GM21717 (cell line): Measurements from ENCODE around the gene APOBEC4.
"Not testable (repeated sequence)": the region's sequence is repeated elsewhere in the genome, so short reads cannot be mapped to it uniquely, and the experiment has no call there.

ENCODE experiments used
- ATAC-seq: cut with Tn5 transposase; IDR thresholded peaks from one replicate; pipeline ENCODE4 v1.9.1; 2021; ENCODE audit warnings: mild to moderate bottlenecking, moderate library complexity; ENCODE audit not compliant: unreplicated experiment

APOBEC4 gene, protein sequence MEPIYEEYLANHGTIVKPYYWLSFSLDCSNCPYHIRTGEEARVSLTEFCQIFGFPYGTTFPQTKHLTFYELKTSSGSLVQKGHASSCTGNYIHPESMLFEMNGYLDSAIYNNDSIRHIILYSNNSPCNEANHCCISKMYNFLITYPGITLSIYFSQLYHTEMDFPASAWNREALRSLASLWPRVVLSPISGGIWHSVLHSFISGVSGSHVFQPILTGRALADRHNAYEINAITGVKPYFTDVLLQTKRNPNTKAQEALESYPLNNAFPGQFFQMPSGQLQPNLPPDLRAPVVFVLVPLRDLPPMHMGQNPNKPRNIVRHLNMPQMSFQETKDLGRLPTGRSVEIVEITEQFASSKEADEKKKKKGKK

DNA sequence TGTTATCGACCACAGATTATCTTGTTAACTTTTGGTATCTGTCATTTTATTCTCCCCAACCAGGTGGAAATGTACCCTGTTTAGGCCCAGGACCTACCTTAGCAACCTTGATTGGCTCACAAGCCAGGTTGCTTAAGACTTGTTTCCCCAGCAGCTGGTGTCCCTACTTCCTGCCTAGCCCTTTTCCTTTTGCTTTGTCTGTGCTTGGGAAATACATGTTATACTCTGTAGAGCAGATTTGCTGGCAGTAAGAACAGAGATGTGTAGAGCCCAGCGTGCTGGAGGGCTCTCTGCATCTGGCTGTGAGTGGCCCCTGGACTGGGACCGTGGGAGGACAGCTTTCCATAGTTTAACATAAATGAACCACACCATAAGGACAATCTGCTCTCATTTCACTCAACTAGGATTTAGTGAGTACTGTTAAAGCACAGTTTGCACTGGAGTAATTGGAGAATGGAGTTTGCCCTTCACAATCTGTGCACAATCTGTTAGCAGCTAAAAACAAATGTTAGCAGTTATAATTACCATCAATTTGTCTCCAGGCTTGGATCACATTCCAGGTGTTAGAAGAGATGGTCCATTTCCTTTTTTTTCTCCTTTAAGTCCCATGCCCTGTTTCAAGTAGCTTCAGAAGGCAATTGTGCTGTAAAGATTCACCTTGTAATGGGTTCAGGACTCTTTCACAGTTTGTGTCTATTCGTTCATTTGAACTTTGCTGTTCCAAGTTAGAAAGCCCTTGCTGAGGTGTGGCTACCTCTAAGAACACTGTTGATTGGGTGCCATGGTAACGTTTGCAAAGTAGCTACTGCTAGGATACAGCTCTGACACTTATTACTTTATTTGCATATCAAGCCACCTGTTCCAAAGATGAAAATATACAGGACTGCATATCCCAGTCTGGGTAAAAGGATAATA, at the start of gene APOBEC4:
Gene APOBEC4, minus strand, starts transcription at position 770 of the 915 bp plus-strand sequence. CDS start 4,535 bp downstream, outside the sequence.
- peak; percentile 13 for ATAC-seq

DNA sequence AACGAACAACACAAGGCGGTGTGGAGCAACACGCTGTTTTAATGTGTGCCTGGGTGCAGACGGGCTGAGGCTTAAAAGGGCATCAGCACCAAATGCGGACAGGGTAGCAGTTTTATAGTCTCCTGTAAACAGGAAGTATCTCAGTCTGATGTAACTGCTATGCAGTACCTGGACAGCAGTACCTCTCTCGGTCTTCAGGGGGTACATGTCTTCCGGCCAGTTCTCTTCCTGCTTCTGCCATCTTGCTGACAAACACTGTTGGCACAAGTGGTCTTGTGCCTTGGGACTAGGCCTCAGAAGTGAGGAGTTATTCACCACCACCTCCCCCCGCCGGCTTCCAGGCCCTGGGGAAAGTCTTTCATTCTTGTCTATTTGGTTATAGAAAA, 49.7 kb upstream of the APOBEC4 start:
- ATAC-seq: no peak

DNA sequence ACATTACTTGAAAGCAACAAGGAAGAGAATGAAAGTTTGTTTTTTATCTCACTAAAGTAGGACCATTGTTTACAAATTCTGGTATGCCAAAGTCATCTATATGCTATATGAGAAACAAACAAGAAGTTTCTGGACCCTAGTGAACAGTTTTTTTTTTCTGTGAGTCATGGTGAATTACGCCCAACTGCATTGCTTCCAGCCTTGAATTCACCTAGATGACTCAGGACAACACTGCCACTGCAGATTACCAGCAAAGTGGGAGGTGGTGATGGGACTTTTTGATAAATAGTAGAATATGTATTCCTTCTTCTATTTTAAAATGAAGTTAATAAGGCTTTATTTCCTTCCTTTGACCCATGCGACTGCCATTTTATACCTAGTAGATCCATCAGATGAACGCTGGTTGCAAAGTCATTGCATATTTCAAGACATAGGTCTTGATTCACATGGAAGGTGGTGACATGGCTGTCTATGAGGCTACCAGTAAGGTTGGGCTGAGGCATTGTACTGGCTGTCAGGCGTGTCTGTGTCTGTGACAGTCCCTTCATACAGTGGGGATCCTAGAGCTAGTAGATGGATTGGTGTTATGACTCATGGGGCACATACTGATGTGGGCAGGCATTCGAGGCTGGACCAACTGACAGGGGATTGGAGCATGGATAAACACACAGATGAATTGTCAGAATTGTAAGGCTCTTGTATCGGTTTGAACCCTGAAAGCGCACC, 49.1 kb upstream of the APOBEC4 start:
- no peak for ATAC-seq

DNA sequence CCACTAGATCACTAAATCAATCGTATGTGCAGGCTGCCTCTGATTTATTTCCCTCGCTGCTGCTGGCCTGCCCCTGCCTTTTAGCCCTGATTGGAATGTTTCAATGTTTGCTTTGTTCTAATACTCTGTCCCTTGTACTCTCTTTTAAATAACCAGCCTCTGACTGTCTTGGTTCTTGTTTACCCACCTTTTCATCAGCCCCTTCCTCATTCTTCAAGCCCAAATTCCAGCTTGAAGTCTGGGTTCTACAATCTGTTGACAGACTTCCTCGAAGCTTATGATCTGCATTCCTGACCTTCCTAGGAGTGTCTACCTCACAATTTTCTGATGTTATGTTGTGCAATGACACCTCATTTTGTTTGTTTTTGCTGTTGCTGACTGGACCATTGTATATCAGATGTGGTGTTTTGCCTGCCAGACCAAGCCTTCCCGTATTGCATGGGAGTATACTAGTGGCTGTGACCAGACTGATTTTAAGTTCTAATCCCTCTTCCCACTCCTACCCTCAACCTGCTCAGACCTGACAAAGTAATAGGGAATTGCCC, 46.6 kb upstream of the APOBEC4 start:
- no peak for ATAC-seq

DNA sequence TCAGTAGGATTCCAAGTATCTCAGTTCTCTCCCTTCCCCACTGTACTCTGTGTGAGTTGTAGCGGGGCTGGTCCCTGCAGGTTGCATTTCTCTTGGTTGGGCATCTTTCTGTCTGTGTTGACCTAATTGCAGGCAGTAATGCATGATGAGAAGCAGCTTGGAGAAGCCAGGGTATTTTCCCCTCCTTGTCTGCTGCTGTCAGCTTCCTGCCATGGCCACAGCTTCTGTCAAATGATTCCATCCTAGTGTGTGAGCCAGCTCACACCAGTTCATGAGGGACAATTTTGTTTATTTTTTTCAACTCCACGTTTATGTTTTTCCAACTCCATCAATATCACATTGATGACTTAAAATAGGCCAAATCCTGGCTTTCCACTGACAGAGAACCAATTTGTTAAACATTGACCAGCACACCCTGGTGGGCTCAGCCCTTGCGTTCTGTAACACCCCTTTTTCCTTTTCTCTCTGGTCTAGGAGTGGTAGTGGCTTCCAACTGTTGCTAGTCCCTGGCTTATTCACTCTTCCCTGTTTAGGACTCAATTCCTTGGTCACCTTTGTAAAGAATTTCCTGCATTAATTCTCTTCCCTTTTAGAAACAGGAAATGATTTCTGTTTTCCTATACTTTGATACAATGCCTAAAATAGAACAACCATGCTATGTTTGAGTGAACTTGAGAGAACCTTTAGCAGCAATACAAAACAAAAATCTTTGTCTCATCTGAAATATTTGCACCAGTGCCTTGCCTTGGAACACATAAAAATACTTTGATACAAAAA, 44.9 kb upstream of the APOBEC4 start:
- no peak for ATAC-seq

DNA sequence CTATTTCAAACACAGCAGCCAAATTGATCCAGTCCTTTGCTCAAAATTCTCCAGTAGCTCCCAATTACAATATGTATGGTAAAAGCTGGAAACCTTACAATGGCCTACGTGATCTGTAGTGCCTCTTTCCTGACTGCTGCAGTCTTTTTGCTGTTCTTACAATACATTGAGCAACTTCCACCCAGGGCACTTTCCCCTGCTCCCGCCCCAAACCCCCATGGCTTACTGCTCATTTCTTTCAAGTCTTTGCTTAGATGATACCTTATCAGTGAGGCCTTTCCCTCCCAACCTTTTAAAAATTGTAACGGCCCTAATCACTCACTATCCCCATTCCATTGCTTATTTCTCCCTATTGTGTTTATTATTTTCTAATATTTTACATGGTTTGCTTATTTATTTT, 43.9 kb upstream of the APOBEC4 start:
- ATAC-seq: no peak

DNA sequence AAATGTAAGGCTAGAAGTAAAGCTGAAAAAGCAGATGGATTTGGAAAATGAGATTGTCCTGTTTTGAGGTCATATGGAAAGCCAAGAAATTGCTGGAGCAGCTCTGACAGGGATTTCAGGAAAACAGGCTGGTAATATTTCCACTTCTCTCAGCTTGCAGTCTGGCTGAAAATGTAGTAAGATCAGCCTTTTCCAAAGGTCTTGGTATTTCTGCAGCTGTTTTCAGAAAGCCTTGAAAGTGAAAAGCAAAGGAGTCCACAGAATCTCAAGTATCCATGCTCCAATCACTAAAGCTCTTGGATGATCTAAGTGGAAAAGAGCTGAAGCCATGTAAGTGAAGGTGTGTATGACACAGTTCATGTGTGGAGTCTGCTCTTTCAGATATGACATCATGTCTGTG, 41.6 kb upstream of the APOBEC4 start:
- ATAC-seq: no peak

DNA sequence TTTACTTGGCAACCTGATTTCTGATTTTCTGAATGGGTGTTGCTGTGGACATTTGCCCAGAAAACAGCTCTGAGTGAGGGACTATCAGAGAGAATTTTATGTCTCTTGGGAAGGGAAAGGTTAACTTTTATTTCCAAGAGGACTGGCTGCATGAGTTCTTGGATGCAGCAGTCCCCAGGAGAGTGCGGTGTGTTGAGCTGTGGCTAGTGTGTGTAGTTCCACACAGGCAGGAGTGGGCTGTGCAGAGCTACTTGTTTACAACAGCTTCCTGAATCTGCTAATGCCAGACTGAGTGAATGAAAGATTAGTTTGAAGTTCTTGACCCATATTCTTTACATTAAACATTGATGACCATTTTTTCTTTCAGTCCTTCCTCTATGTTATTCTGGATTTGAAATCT, 41.0 kb upstream of the APOBEC4 start:
- ATAC-seq: no peak

DNA sequence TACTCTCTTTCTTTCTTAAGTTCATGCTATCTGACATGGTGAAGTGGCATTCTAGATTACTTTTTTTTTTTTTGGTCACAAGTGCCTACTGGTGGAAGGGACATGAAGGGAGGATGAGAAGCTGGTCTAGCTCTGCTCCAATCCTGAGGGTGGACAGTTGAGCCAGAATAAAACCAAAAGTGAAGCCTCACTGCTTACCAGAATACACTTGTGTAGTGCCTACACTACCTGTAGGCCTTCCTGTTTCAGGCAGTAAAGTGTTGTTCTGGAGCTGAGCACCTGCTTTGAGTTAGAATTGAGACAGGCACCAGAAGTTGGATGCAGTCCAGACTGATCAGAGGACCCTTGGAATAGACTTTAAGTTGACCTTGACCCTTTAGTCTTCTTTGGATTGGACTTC, 40.4 kb upstream of the APOBEC4 start:
- ATAC-seq: no peak

DNA sequence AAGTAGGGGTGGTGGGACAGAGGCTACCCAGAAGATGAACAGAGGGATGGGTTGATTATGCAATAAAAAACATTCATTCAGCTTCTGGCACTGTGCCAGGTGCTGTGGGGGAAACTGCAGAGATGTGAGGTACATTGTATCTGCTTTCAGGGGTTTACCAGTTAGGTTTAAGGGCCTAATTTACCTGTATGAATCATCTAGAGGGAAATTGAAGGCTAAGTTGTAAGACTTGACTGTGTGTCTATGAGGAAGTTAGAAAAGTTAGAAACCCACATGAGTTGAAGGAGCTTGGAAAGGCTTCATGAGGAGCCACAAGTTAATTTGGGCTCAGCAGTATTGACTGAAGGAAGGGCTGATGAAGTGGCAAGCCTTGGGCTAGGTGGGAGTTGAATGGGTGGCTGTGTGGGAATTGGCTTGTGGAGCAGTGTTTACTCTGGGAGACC, 36.7 kb upstream of the APOBEC4 start:
- peak; percentile 88 for ATAC-seq

DNA sequence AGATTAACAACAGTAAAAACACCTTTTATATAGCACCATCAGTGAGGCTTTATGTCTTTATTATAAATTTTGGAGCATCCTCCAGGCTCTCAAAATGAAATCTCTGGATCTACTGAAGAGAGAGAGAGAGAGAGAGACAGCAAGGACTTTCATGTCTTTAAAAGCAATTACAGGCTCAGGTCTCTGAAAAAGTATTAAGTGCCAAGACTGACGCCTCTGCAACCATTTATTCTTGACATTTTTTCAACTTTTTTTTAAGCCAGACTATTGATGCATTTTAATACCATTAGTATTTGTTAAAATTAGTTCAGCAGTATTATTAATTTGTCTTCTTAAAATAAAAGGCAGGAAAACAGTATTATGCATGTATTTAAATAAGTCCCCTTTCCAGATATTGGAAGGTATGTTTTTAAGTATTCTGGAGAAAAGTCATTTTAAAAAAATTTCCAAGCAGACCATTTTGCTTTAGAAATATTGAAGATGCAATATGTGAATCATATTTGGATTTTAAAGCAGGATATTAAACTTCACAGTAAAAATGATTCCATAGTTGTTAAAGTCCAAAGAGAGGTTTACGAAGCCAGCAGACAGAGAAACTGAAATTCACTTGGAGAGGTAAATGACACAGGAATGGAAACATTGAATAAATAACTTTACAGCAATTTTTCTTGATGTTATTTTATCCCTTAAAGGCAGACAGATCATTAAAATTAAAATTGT, 35.4 kb upstream of the APOBEC4 start:
- no peak for ATAC-seq

DNA sequence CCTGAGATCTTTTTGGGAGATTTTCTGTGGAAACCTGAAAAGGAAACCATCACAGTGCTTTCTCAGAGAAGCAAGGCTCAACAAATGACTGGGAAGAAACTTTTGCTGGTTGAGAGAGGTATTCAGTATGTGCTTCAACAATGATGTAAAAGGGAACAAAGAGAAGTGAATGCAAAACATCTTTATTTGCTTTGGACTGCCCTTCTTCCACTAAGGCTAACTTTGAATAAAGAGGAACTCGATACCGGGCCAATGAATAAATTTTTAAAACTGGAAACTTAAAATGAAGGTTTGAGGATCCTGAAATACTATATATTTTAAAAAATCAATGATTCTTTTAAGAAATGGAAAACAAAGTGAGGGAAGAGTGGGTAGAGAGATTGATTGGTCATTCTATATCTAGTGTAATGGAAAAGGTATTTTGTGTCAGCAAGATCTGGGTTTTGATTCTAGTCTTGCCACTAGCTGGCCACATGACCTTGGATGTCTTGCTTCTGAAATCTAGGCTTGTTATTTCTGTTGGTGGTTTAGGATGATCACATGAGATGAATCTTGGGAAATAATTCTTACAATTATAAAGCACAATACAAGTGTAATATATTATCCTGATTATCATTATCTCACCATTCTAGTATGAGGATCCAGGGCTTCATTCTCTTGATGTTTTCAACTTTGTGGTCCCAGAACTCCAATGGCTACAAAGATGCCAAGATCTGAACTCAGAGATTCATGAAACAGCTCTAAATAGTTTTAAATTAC, 34.6 kb upstream of the APOBEC4 start:
- no peak for ATAC-seq

DNA sequence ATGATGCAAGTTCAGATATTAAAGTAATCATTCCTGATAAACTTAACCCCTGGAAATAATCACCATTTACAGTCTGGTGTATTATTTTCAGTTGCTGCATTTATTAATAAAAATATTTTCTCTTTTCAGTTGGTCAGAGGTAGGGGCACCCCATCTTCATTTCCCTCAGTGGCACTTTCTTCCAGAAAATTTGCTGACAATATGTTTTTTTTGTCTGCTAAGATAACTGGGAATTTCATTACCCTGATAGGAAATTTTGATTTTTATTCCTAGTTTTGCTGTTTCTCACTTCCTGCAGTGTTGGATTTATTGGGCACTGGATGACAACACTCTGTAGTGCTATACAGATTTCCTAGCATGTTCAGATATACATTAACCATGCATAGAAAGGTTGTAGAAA, 33.1 kb upstream of the APOBEC4 start:
- no peak for ATAC-seq

DNA sequence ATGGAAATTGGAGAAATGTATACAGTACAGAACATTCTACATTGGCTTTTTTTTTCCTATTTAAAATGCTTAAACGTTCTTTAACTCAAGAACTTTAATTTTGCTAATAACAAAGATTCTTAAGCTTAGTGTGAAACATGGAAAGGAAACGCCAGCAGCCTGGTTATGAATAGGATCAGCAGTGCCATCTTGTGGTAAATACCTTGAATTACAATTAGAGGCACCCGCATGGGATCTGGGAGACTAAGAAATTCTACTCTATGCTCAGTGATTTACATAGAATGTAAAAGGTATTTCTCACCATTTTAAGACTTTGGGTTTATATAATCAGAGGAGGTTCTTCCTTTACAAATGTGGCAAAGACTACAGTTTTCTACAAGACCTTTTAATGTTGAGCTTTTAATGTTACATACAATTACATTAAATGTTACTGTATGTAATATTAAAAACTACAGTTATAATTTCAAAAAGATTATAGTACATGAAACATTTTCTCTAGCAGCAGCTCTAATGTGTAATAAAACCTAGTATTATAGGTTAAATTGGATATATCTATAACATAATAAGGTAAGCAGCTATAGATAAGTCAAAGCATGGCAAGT, 32.1 kb upstream of the APOBEC4 start:
- no peak for ATAC-seq

DNA sequence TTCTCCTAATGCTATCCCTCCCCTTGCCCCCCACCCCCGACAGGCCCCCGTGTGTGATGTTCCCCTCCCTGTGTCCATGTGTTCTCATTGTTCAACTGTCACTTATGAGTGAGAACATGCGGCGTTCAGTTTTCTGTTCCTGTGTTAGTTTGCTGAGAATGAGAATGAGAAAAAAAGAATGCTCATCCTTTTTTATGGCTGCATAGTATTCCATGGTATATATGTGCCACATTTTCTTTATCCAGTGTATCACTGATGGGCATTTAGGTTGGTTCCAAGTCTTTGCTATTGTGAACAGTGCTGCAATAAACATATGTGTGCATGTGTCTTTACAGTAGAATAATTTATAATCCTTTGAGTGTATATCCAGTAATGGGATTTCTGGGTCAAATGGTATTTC, 26.2 kb upstream of the APOBEC4 start:
- not testable (repeated sequence) for ATAC-seq

DNA sequence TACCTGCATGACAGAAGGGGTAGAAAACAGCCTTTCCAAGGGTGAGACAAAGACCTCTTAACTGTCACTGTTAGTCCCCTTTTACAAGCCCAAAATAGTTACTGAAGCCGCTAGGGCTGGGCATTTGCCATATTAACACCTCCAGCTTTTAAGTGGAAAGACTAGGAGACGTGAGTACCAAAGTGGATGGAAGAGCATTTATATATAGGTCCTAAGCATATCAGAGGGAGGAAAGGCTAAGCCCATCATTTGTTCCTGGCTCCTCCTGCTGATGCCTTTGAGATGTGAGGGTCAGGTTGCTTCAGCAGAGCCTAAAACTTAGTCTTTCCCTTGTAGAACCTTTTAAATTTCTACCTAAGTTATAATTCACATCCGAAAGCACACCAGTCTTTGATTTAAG, 25.7 kb upstream of the APOBEC4 start:
- ATAC-seq: no peak

DNA sequence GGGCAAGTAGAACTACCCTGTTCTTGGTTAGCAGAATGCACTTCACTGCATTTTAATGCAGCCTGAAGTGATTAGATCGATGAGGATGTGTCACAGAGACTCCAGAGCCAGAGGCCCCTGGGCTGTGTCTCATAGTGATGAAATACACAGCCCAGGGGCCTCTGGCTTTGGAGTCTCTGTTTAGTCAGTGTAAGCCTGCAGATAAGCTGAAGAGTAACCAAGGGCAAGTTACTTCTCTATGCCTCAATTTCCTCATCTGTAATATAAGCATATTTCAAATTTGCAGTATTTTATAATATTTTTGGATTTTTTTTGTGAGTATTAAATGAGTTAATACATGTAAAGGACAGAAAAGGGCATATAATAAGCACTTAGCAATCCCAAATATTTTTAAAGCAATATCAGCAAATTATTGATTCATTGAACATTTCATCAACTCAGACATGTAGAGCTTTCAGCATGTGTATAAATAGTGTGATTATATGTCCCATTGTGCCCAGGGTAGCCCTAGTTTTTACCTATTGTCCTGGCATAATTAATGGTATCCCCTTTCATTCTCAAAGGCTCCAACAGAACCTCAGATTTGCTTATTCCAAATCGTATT, 23.6 kb upstream of the APOBEC4 start:
- ATAC-seq: no peak
